ENCODE data around the gene RARRES2.
A peak's percentile ranks its signal among the peaks of the same experiment; 100 is the strongest.

RARRES2 gene

GRCh38 chr7:150355666-150356059, 14.2 kb upstream of the RARRES2 start:
- 0 out of 2 replicates have a peak overlapping the region, but pooled peaks have one; percentile 6 for H3K27ac ChIP-seq (replicated peaks)

DNA sequence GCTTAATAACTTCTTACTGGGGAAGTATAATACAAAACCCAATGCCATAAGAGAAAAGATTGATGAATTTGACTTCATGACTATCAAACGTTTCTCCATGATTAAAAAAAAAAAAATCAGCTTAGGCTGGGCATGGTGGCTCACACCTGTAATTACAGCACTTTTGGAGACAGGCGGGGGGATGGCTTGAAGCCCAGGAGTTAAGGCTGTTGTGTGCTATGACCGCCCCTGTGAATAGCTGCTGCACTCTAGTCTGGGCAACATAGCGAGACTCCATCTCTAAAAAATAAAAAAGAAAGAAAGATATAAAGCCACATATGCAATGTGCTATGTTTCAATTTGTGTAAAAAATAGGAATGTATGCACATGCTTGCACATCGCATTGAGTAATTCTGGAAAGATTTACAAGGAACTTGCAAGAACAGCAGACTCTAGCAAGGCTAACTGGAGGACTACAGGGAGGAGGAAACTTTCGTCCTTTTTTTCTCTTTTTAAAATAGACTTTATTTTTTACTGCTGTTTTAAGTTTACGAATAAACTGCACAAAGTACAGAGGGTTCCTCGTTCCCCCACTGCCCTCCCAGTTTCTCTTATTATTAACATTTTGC, 10.3 kb upstream of the RARRES2 start:
- Histone ChIP-seq H3K27me3 (ENCODE audit: insufficient read depth, poor library complexity, severe bottlenecking) (no peaks in the 10 kb centered on the region), H3K4me3 (replicated peaks; ENCODE audit: insufficient read depth, low read length) (no peak overlapping the region), H3K27ac (replicated peaks) (no peak overlapping the region)
- TF ChIP-seq REST (IDR thresholded peaks at IDR 0.05; ENCODE audit: insufficient replicate concordance, low read depth), result no peak
- no peak for TF ChIP-seq SPI1 (IDR thresholded peaks at IDR 0.05; ENCODE audit: borderline replicate concordance, low read depth)
- no peak for TF ChIP-seq POLR2AphosphoS5 (IDR thresholded peaks at IDR 0.05; ENCODE audit: low read depth)
- TF ChIP-seq, protein P1, sequence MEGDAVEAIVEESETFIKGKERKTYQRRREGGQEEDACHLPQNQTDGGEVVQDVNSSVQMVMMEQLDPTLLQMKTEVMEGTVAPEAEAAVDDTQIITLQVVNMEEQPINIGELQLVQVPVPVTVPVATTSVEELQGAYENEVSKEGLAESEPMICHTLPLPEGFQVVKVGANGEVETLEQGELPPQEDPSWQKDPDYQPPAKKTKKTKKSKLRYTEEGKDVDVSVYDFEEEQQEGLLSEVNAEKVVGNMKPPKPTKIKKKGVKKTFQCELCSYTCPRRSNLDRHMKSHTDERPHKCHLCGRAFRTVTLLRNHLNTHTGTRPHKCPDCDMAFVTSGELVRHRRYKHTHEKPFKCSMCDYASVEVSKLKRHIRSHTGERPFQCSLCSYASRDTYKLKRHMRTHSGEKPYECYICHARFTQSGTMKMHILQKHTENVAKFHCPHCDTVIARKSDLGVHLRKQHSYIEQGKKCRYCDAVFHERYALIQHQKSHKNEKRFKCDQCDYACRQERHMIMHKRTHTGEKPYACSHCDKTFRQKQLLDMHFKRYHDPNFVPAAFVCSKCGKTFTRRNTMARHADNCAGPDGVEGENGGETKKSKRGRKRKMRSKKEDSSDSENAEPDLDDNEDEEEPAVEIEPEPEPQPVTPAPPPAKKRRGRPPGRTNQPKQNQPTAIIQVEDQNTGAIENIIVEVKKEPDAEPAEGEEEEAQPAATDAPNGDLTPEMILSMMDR (IDR thresholded peaks at IDR 0.05; ENCODE audit: insufficient read depth, low read length), result no peak
- no peak for TF ChIP-seq GABPA (IDR thresholded peaks at IDR 0.05; ENCODE audit: low read depth)
- no peak for DNase-seq (ENCODE audit: low read depth in 1 of 2, low spot score in 1 of 2)

More at GRCh38 chr7:150355666-150356059, 14.2 kb upstream of the RARRES2 start:
- H3K4me3 ChIP-seq (replicated peaks; ENCODE audit: insufficient read depth, low read length), result no peak overlapping the region
- TF ChIP-seq GABPA (IDR thresholded peaks at IDR 0.05; ENCODE audit: low read depth) (no peak), REST (IDR thresholded peaks at IDR 0.05; ENCODE audit: insufficient replicate concordance, low read depth) (no peak), POLR2AphosphoS5 (IDR thresholded peaks at IDR 0.05; ENCODE audit: low read depth) (no peak), SPI1 (IDR thresholded peaks at IDR 0.05; ENCODE audit: borderline replicate concordance, low read depth) (no peak)
- TF ChIP-seq, protein P1 (IDR thresholded peaks at IDR 0.05; ENCODE audit: insufficient read depth, low read length), result no peak
- no peak for DNase-seq (ENCODE audit: low read depth in 1 of 2, low spot score in 1 of 2)
- H3K27me3 ChIP-seq (ENCODE audit: insufficient read depth, poor library complexity, severe bottlenecking), result no peaks in the 10 kb centered on the region

- no peak overlapping the region for H3K27ac ChIP-seq (replicated peaks)
- no peak for DNase-seq (ENCODE audit: low read depth in 1 of 2, low spot score in 1 of 2)
- TF ChIP-seq POLR2AphosphoS5 (IDR thresholded peaks at IDR 0.05; ENCODE audit: low read depth) (no peak), REST (IDR thresholded peaks at IDR 0.05; ENCODE audit: insufficient replicate concordance, low read depth) (no peak), GABPA (IDR thresholded peaks at IDR 0.05; ENCODE audit: low read depth) (no peak), SPI1 (IDR thresholded peaks at IDR 0.05; ENCODE audit: borderline replicate concordance, low read depth) (no peak)
- TF ChIP-seq, protein P1 (IDR thresholded peaks at IDR 0.05; ENCODE audit: insufficient read depth, low read length), result no peak
- H3K27me3 ChIP-seq (ENCODE audit: insufficient read depth, poor library complexity, severe bottlenecking), result peaks cover 2% of the 10 kb centered on the region
- no peak overlapping the region for H3K4me3 ChIP-seq (replicated peaks; ENCODE audit: insufficient read depth, low read length)
Observed at GRCh38 chr7:150346922-150347321, 5.5 kb upstream of the RARRES2 start.

All from HL-60 (cell line).